NK-92 treated with Interleukin-12 subunit alpha and Interleukin-12 subunit beta, amount 100 ng/mL, for 24 hours (cell line): ENCODE data around the gene SEMA3F.

ENCODE experiments used
- DNase-seq: peaks from one replicate; lab custom pipeline; 2025; lab: John Stamatoyannopoulos, UW

Gene SEMA3F

DNA sequence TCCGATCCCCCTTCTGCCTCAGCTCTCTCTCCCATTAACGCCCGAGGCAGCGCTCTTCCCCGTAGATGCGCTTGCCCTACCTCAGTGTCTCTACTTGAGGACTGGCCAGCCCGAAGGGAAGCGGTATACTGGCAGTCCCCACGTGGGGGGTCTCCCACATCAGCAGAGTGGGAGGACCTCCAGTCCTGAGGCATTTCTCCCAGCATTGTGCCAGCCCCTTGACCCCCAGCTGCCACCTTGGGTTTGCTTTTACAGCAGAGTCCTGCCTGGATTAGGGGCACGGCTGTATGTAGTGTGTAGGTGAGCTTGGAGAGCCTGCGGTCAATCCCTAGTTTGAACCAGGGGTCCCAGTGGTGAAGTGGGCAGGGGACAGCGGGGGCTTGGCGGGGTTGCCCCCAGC is 767 bp downstream of the SEMA3F start:
- no peak for DNase-seq

DNA sequence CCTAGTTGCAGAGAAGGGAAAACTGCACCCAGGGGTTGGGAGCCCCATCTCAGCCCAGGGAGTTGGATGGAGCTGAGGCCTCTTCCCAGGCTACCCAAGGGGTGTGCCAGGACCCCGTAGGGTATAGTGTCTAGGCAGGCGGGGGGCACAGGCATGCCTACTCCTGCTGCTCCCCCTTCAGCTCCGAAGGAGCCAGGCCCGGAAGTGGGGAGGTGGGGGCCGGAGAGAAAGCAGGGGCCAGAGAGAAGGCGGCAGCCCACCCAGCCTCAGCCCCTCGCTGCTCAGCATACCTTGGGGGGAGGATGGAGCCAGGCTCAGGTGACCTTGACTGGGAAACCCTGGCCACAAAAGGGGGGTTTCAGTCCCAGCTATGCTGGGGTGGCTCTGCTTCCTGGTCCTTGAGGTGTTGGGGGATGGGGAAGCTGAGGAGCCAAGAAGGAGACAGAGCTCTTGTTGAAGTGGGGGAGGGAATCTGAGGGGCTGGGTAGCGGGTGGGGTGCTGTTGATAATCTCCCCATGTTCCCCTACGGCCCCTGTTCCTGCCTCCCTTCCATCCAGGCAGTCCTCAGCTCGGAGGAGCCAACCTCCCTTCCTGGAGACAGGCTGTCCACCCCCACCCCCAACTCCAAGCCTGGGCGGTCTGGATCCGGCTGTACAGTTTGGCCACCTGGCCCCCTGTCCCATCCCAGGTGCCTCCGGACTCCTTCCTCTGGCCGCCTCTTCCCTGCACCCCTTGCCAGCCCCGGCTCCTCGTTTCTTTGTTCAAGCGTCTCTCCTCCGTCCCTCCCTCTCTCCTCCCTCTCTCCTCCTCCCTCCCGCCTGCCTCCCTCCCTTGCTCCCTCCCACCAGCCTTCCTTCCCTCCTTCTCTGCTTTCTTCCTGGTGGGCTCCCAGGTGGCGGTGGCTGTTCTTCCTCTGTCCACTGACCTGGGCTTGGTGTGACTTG is 1.7 kb downstream of the SEMA3F start:
- DNase-seq: no peak

GRCh38 chr3:50157827-50158529 is 2.9 kb downstream of the SEMA3F start:
- no peak for DNase-seq

DNA sequence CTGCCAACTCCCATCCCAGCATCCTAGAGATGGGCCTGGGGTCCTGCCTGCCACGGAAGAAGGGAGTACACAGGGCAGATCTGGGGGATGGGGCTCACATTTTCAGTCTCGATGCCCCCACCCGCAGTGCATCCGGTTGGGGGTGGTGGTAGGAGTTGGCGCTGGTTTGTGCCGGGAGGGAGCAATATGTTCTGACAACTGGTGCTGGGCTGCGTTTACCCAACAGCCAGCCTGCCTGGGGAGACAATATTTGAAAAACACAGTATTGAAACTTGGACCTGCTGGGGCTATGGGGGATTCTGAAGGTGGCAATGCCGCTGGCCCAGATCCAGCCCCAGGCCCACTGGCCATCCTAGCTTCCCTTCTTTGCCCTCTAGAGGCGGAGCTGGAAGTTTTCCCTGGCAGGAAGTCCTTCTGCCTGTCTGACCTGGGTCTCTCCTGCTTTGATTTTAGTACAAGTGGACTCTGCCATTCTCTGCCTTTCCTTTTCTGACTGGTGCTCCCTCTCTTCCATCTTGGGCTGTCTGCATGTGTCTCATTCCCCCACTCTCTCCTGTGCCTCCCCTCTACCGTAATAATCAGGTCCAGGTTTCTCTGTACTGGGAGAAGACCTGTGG is 3.5 kb downstream of the SEMA3F start:
- no peak for DNase-seq

GRCh38 chr3:50160561-50160983 is 5.4 kb downstream of the SEMA3F start:
- DNase-seq: no peak

- no peak for DNase-seq
Measured at GRCh38 chr3:50161320-50161719, 6.2 kb downstream of the SEMA3F start.

GRCh38 chr3:50162034-50162883 is 7.1 kb downstream of the SEMA3F start:
- DNase-seq: no peak

DNA sequence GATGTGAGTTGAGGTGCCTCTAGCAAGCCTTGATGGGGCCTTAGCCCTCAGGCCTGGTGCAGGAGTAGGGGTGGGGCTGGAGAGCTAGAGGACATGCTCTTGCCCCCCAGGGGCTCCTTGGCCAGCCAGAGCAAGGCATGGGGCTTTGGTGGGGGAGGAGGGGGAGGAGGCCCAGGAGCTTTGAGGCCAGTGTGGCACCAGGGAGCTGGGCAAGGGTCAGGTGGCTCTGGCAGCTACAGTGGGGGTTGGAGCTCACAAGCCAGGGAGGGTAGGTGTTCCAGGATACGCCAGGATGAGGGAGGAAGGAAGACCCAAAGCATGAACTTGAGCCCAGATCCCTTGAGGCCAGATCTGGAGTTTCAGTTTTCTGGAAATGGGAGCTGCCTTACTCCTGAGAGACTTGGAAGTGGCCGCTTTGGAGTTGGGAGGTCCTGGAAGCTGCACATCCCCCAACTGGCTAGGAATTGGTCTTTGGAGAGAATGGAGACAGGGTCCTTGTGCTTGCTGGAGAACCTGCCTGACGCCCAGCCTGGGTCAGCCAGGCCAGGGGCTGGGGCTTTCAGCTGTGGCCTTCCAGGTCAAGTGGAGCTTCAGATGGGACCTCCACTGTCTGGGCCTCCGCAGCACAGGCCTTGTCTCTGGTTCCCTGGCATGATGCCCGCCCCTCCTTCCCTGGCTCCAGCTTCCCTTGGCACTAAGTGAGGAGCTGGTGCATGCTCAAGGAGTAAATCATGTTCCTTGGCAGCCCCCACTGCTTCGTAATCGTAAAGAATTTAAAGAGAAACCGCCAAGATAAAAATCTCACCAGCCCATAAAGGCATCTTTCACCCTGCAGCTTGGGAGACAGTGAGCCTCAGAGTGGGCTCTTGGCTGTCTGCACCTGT is 8.7 kb downstream of the SEMA3F start:
- DNase-seq: no peak

- DNase-seq: no peak
Measured at GRCh38 chr3:50164481-50164880, 9.4 kb downstream of the SEMA3F start.

DNA sequence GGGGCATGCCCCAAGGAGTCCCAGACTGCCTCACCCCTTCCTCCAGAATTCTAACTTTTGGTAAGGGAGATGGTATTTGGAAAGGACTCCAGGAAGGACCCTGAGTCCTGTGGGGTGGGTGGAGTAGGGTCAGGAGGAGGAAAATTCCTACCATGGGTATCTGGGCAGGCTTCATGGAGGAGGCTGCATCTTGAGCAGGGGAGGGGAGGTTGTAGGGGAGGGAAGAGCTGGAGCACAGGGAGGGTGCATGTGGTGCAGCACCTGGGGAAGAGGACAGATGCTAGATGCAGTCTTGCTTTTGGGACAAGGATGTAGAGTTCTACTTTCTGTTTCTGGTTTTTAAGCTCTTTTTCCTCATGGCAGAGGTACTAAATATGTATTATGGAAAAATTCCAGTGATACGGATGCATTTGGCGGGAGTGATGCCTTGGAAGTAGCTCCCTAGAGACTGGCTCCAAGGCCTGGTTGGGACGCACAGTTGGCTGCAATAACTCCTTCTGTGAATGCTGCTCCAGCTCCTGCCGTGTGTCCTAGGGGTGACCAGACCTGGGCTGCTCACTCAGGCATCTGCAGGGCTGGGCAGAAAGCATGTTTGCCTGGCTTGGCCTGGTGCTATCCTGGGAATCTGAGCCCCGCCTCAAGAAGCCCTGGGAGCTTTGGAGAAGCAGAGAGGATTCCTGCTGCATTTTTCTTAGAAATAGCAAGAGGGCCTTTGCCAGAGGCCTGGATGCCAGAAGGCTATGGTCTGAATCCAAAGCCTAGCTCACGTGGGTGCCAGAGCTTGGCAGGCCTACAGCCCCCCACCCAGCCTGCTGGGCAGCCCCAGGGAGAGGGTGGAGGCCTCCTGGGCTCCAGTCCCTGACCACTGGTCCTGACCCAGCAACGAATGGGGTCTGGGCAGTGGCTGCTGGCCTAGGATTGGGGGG is 10.1 kb downstream of the SEMA3F start:
- no peak for DNase-seq

- DNase-seq: no peak
Measured at GRCh38 chr3:50165910-50166538, 10.9 kb downstream of the SEMA3F start.

DNA sequence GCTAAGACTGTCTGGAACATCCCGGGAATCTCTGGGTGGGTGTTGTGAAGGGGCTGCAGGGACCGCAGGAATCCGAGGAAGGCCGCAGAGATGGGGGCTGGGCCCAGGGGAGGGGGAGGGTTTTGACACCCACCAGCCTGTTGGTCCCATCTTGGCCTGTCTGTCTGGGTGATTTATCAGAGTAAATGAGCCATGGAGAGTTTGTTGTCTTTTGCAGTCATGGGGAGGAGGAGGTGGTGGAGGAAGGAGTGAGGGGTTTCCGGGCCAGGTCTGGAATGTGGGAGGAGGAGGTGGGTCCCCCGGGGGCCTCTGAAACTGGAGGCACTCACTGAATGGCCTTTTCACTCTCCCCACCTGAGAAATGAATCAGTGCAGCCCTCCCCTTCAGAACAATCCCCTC is 11.5 kb downstream of the SEMA3F start:
- no peak for DNase-seq

GRCh38 chr3:50167069-50167840 is 12.1 kb downstream of the SEMA3F start:
- DNase-seq: no peak

DNA sequence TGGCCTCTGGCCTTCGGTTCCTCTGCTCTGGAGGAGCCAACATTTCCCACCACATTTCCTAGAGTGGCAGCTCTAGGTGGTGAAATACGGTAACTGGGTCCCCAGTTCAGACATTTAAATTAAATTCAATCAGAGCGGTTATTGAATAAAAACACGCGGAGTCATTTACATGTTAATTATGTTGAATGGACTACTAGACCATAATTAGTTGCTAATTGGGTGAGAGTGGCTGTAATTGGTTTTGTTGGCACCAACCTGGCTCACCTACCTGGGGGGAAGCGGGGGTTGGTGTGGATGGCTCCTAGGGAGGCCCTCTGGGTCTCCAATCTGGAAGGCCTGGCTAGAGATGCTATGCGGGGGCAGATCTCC is 12.7 kb downstream of the SEMA3F start:
- no peak for DNase-seq

DNA sequence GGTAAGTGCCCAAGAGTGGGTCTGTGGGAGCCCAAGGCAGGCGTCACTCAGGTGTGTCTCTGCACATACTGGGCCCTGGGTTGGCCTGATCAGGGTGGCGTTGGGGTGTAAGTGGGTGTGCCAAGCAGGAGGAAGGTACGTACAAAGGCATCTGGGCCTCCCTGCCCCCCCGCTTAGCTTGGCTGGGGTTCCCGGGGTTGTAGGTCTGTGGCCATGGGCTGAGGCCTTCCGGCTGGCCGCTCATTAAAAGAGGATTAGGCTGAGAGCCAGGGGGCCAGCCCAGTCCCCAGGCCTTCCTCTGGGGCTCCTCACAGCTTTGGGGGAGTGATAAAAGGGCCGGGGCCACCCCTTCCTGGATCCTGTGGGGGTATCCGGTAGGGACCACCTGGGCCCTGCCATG is 13.3 kb downstream of the SEMA3F start:
- DNase-seq: no peak

GRCh38 chr3:50168791-50169190 is 13.7 kb downstream of the SEMA3F start:
- DNase-seq: no peak

DNA sequence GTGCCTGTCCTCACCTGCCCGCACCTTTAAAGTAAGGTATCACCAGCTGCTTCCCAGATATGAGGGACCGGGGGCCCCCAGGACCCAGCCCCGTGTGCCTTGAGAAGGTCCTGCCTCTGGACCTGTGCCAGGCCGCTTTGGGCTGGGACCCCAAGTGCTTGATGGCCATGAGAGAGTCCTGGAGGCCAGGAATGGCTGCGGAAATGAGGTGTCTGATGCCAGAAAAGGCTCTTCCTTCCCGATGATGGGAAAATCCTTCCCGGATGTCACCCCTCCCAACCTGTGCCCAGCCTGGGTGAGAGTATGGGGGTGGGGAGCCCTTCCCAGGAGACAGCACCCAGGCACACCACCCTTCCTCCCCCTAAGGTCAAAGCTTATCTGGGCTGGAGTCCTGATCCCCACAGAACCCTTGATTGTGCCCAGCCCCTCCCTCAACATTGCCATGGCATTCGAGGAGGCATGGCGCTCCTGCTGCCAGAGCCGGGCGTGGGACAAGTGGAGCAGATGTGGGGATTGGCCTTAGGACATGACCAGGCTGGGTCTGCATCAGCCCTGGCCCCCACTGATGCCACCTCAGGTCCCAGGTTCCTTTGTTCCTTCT is 14.2 kb downstream of the SEMA3F start:
- no peak for DNase-seq

- DNase-seq: no peak
Measured at GRCh38 chr3:50169858-50170257, 14.7 kb downstream of the SEMA3F start.
